ENCODE data around the gene KCNK16.

Gene KCNK16

GRCh38 chr6:39273406-39273821 is 49.1 kb downstream of the KCNK16 start:
- no peak for DNase-seq

GRCh38 chr6:39269961-39270360 is 52.5 kb downstream of the KCNK16 start:
- no peak for DNase-seq

DNA sequence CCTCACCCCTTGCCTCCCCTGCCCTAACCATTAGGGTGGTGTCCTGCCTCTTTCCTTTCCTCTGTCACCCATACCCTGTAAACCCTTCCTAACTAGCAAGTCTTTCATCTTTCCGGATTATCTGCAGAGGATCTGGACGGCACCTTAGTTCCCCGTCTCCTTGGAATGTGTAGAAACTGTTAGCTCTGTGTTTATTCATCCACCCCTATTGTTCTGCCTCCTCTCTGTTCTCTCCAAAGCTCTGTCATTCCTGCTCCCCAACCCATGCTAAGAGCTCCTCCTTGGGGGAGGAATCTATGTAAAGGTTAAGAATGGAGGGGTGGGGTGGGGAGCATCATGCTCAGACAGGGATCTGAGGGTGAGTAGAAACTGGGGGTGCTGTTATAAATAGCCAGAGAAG is 53.8 kb downstream of the KCNK16 start:
- DNase-seq, result no peak

- DNase-seq, result no peak
These were observed 54.3 kb downstream of the KCNK16 start for GRCh38 chr6:39268171-39268570.

DNA sequence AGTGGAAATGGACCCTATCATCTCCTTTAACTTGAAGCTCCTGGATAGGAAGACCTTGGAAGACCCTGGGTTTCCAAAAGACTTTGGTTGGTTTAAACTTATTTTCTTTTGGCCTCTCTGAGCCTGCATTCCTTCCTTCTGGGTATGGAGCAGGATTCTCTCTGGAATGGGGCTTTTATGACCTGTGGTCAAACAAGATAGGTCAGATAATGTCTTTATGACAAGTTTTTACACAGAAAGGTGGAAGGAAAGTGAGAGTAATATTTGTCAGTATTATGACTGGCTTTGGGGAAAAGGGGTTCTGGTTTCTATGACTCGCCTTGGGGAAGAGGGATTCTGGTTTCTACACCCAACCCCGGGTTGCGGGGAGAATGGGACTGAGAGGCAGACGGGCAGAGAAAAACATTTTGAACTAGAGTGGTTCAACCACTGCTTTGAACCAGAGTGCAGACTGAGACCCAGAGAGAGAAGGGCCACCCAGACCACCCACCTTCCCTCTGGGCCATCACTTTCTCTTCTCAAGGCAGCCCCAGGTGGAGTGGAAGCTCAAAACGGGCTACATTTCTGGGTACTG is 55.6 kb downstream of the KCNK16 start:
- DNase-seq, result no peak

- no peak for DNase-seq
These were observed 56.1 kb downstream of the KCNK16 start for GRCh38 chr6:39266375-39266774.

All from activated effector memory CD4-positive, alpha-beta T cell treated with Interleukin-2 at 50 U/mL for 16 hours (primary cell).